GM18505 (cell line): Measurements from ENCODE around the gene RFESD.
"Not testable (repeated sequence)": the region's sequence is repeated elsewhere in the genome, so short reads cannot be mapped to it uniquely, and the experiment has no call there.

ENCODE experiments used
- ATAC-seq: cut with Tn5 transposase; IDR thresholded peaks from one replicate; pipeline ENCODE4 v1.9.1; 2021; ENCODE audit not compliant: unreplicated experiment
- POLR2A ChIP-seq: IDR thresholded peaks from 4 replicates; pipeline ENCODE4 v1.6.1; 2011; ENCODE audit warnings: borderline replicate concordance; ENCODE audit not compliant: insufficient read depth, insufficient read length; ENCODE audit errors: extremely low read depth

RFESD gene

GRCh38 chr5:95620030-95620869, 26.3 kb upstream of the RFESD start, which contains the start of gene GPR150:
Gene GPR150 (plus strand): TSS chr5:95620087. CDS start chr5:95620276, 189 bp downstream.
- ATAC-seq, result peak; percentile 77
- TF ChIP-seq POLR2A, result peak; percentile 55

GRCh38 chr5:95620870-95621838, 25.4 kb upstream of the RFESD start:
- ATAC-seq, result peak; percentile 44
- TF ChIP-seq POLR2A, result peak; percentile 21

DNA sequence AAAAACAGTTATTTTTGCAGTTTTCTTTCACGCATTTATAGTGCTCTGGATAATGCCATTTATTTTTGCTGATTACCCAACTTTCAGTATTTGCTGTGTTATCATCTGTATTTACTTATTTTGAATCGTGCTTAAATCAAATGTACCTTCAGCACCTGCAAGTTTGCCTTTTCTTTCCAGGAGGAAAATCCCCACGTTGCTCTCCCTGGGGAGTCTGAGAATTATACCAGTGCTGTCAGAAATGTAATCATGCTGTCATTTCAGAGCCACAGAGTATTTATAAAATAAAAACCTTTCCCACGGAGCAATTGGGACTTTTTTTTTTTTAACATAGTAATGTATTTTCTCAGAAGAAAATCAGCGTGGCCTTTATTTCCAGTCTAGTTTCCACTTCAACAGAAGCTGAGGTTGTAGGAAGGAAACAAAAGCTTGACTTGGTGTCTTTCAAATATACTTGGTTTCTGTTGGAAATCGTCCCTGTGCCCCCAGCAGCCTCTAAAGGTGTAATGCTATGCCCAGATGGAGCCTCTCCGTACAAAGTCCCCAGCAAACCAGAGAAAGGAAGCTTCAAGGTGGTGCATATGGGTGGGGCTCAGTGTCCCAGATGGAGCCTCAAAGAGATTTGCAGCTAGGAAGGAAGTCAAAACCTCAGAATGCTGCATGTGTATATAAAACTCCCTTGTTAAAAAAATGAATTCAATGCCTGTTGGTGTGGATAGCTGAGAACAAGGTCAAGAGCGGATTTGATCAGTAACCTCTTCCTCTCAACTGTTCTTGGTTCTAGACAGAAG, 24.5 kb upstream of the RFESD start:
- no peak for TF ChIP-seq POLR2A
- no peak for ATAC-seq

DNA sequence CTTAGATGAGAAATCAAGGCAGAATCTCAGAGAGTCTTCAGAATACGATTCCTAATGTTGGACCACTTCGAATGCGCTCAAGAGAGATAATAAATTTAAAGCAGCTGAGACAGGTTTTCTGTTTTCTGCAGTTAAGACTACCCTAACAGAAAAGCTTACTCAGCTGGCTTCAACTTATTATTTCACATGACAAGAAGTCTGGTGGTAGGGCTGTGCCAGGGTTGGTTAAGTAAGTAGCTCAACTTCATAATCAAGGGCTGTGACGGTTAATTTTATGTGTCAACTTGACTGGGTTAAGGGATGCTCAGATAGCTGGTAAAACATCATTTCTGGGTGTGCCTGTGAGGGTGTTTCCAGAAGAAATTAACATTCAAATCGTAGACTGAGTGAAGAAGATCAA, 22.9 kb upstream of the RFESD start:
- no peak for TF ChIP-seq POLR2A

DNA sequence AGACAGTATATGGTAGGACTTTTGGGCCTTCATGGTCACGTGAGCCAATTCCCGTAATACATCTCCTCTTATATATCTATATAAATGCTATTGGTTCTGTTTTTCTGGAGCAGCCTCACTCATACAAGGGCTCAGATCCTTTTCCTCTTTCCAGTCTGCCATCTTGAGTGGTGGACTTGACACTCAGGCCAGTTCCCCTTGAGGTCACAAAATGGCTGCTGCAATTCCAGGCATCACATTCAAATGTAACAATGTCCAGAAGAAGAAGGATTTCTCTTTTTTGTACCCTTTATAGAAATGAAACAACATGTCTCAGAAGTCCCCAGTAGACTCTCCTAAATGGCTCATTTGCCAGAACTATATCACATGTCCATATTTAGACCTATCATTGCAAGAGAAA, 22.2 kb upstream of the RFESD start:
- TF ChIP-seq POLR2A, result no peak
- no peak for ATAC-seq

More for the DNA sequence above, 22.9 kb upstream of the RFESD start:
- ATAC-seq, result no peak

- TF ChIP-seq POLR2A, result no peak
- ATAC-seq, result no peak
Measured at GRCh38 chr5:95626701-95627100, 19.9 kb upstream of the RFESD start.

GRCh38 chr5:95627971-95628810, 18.4 kb upstream of the RFESD start:
- ATAC-seq, result no peak
- no peak for TF ChIP-seq POLR2A

DNA sequence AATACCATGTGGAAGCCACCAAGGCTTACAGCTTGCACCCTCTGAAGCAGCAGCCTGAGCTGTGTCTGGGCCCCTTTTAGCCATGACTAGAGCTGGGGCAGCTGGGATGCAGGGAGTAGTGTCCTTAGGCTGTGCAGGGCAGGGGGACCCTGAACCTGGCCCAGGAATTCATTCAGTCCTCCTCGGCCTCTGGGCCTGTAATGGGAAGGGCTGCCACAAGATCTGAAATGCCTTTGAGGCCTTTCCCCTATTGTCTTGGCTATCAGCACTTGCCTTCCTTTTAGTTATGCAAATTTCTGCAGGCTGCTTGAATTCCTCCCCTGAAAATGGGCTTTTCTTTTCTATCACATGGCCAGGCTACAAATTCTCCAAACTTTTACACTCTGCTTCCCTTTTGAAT, 17.6 kb upstream of the RFESD start:
- ATAC-seq, result no peak
- no peak for TF ChIP-seq POLR2A

DNA sequence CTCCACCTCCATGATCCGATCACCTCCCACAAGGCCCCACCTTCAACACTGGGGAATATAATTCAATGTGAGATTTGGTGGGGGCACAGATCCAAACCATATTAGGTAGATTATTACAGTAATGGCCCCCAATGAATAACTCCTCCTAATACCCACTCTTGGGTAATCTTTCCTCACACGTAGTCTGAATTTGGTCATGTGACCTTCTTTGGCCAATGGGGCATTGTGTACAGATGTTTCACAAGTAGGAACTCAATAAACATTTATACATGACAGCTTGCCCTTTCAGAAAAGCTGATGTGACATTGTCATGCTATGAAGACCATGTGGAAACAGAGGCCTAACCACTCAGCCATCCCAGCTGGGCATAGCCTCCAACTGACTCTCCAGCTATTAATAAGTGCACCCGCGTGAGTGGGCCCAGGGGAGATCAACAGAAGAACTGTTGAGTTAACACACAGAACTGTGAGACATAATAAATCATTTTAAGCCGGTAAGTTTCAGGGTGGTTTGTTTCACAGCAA, 16.1 kb upstream of the RFESD start:
- no peak for TF ChIP-seq POLR2A
- no peak for ATAC-seq

DNA sequence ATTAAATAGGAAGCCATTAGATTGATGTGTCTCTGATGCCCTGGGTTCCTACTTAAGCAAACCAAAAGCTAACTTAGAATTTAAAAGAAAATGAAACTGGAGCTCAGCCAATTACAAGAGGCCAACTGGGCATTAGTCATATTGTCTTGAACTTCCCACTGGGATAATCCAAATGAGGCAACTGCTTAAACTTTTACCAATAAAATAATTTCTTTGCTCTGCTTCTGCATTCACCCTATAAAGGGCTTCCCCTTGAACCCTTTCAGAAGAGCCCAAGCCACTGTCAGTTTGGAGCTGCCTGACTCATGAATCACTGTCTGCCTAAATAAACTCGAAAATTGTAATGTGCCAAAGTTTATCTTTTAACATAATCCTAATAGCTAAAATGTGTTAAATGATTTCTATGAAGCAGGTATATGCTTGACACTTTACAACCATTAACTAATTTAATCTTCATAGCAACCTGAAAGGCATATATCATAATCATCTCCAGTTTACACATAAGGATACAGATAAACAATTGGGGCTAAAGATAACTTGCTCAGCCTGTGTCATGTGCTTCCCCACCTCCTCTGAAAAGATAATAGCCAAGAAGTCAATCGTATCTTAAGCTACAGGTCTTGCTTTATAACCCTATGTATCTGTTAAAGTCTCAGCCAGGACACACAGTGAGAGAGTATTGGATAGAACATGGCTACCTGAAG, 15.2 kb upstream of the RFESD start:
- no peak for TF ChIP-seq POLR2A
- no peak for ATAC-seq

- peak; percentile 95 for ATAC-seq
- peak; percentile 22 for TF ChIP-seq POLR2A
Measured at GRCh38 chr5:95631991-95632675, 14.4 kb upstream of the RFESD start.

- not testable (repeated sequence) for ATAC-seq
Measured at GRCh38 chr5:95632942-95633341, 13.6 kb upstream of the RFESD start.
